HG02884 (cell line): ENCODE measurements around the gene TMEM178B.
A peak's percentile ranks its signal among the peaks of the same experiment; 100 is the strongest.

ENCODE experiments used
- ATAC-seq: cut with Tn5 transposase; IDR thresholded peaks from one replicate; pipeline ENCODE4 v1.9.1; 2021; ENCODE audit warnings: mild to moderate bottlenecking, moderate library complexity; ENCODE audit not compliant: unreplicated experiment

The TMEM178B gene

GRCh38 chr7:141416650-141417270 is 342.9 kb downstream of the TMEM178B start:
- no peak for ATAC-seq

DNA sequence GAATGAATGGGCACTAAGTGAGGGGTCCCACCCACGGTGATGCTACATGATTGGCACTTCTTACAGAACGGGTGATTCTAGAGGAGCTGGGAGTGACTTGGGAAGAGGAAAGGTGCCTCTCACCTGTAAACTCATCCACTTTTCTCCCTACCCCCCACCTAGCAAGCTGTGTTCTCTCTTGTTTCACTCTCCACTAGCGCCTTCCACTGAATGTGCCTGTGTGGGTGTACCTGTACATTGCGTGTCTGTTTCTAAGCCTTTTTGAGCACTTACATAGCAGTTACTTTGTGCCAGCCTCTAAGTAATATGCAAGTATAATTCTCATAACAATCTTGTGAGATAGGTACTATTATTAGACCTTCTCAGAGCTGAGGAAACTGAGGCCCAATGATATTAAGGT is 343.6 kb downstream of the TMEM178B start:
- ATAC-seq: no peak

GRCh38 chr7:141418066-141418465 is 344.2 kb downstream of the TMEM178B start:
- no peak for ATAC-seq

GRCh38 chr7:141421306-141421705 is 347.4 kb downstream of the TMEM178B start:
- ATAC-seq: no peak

- ATAC-seq: no peak
Measured at GRCh38 chr7:141427134-141427533, 353.3 kb downstream of the TMEM178B start.

GRCh38 chr7:141430455-141431139 is 356.7 kb downstream of the TMEM178B start:
- no peak for ATAC-seq

- no peak for ATAC-seq
Measured at GRCh38 chr7:141431140-141431479, 357.2 kb downstream of the TMEM178B start.

GRCh38 chr7:141431711-141432110 is 357.8 kb downstream of the TMEM178B start:
- ATAC-seq: no peak

DNA sequence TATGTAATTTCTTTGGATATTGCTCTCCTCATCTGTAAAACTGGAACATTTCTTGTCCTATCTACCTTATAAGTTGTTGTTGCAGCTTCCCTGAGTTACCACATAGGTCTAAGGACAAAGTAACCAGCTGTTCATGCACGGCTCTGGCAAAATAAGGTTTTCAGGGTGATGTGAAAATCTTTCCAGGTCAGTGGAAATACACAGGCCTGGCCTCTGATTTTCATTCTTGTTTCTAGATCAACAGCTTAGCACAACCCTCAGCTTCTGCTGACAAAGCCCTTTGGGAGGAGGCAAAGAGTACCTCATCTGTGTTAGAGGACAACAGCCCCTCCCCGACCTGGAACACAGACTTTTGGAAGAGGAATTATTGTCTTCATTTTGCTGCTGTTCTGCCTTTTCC is 359.8 kb downstream of the TMEM178B start:
- no peak for ATAC-seq

GRCh38 chr7:141436139-141436538 is 362.3 kb downstream of the TMEM178B start:
- no peak for ATAC-seq

DNA sequence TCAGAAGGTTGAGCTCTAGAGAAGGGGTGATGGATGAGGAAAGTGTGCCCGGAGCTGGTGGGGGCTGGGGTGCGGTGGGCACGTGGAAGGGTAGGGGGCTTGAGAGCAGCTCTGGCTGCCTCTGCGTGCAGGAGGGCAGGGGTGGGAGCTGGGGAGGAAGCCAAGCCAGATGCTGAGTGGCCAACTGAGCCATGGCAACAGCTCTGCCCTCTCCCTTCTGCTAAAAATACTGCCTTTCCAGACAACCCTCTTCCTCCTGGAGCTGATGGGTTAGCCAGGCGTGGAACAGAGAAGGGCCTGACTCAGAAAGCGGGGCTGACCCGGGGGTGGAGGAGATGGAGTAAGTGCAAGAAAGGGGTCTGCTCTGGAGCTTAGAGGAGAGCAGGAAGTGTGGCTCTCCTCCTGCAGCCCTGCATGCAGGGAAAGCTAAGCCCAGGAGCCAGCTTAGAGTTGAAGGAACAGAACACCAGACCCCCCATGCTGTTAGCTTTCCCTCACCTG is 362.8 kb downstream of the TMEM178B start:
- ATAC-seq: no peak

DNA sequence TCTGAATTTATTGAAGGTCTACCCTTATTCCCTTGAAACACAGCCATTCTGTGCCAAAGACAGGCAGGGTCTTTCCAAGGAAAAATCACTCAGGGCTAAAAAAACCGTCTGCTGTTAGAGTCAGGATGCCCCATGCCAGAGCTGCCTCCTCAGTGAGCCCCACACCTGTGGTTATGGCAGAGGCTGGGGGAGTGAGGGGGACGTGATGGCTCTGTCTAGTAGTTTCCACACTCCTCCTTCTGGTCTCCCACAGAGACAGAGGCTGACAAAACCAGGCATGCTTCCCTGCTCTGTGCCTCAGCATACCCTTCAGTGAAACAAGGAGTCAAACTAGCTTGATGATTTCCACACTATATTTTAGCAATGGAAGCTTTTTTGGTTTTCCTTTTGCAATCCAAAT is 365.3 kb downstream of the TMEM178B start:
- ATAC-seq: no peak

GRCh38 chr7:141439776-141440175 is 365.9 kb downstream of the TMEM178B start:
- no peak for ATAC-seq

- no peak for ATAC-seq
Measured at GRCh38 chr7:141441837-141442627, 368.2 kb downstream of the TMEM178B start.

- ATAC-seq: no peak
Measured at GRCh38 chr7:141442781-141443180, 368.9 kb downstream of the TMEM178B start.

DNA sequence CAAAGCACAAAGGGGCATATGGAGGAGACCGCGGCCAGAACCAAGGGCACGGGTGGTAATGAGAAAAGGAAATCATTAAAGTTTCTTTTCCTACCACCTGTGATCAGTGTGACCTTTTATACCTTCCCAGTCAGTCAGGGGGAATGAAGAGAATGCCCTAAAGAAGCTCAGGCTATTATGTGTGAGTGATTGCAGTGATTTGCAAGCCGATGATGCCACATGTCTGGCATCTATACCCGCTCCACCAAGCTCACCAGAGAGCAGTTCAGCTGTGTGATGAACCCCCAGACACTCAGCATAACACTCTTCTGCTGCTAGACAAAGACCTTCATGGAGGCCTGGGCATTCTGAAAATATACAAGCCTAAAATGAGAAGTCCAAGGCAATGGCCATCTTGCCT is 371.1 kb downstream of the TMEM178B start:
- ATAC-seq: no peak

DNA sequence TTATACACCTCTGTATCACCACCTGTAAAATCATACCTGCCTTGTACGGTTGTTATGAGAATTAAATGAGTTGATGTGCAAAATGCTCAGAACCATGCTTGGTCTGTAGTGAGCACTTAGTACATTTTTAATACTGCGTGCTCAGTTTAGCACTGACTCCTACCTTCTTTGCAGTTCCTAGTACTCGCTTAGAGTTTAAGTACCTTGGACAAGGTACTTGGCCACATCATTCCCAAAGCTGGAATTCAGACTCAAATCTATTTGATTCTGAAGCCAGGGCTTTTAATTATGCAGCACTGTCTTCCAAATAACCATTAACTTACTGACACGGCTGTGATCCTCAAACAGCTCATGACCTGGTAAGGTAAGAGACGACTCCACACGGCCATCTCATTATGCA is 377.4 kb downstream of the TMEM178B start:
- no peak for ATAC-seq

DNA sequence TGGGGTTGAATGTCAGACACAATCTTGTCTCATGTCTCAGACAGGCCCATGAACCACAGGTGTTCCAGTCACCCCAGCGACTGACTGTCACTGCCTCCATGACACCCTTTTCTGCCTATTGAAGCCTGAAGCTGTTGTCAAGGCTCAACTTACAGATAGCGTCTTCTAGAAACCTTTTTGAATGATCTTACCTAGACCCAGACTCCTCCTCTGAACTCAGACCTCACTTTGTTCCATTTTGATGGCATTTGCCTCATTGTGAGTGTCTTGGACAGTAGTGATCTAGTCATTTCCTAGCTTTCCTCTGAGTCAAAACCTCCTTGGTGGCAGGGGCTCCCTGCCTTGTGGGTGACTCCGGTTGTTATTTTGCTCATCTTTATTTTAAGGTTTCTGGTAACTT is 379.0 kb downstream of the TMEM178B start:
- peak; percentile 51 for ATAC-seq

DNA sequence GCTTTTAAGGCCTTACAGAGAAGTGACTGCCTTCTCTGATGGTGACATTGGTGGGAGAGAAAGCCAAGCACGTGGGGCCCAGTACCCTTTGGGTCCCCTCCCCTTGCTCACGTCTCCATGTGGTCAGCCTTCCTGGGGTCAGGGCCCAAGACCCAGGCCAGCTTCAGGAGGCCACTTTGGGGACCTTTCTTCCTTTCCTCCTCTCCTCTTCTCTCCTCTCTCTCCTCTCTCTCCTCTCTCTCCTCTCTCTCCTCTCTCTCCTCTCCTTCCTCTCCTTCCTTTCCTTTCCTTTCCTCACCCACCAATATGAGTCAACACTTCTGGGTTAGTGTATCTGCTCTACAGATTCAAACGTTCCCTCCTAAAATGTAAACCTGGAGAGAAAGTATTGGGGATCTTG is 380.5 kb downstream of the TMEM178B start:
- no peak for ATAC-seq

DNA sequence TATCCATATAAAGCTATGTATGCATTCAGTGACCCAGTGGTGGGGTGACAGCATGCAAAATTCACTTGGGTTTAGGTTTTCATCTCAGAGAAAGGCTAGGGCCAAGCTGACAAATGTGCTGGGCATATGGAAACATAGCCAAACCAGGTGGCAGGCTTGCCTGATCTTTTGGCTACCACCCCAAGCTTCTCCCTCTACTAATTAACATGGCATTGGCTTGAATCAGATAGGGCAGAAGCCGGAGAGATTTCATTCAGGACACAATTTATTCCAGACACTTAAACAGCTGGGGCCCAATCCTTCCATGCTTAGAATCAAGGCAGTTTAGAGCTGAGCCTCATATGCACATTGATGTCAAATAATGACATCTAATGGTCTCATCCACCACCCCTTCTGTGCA is 381.9 kb downstream of the TMEM178B start:
- no peak for ATAC-seq

- no peak for ATAC-seq
Measured at GRCh38 chr7:141456298-141456697, 382.4 kb downstream of the TMEM178B start.

DNA sequence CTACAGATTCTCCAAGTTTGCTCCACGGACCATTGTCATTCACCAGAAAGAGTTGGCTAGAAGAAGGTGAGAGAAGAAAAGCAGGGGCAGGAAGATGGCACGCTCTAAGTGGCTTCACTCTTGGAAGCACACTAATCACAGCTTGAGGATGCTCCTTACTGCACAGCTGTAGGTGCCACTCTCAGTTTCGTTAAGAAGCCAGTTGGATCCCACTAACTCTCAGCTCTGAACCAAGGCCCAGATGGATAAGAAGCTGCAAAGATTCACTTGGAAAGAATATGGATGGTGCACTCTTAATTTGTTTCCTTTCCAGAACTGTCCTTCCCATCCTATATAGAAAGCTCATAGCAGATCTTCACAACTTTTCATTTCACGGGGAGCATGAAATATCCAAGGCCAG is 382.8 kb downstream of the TMEM178B start:
- no peak for ATAC-seq
